Measurements from ENCODE around the gene CPN2. TPM values are rescaled to one million over a fixed set of nuclear protein-coding genes. Genes with fewer than 3 reads are reported as not detected.

CPN2 gene, protein sequence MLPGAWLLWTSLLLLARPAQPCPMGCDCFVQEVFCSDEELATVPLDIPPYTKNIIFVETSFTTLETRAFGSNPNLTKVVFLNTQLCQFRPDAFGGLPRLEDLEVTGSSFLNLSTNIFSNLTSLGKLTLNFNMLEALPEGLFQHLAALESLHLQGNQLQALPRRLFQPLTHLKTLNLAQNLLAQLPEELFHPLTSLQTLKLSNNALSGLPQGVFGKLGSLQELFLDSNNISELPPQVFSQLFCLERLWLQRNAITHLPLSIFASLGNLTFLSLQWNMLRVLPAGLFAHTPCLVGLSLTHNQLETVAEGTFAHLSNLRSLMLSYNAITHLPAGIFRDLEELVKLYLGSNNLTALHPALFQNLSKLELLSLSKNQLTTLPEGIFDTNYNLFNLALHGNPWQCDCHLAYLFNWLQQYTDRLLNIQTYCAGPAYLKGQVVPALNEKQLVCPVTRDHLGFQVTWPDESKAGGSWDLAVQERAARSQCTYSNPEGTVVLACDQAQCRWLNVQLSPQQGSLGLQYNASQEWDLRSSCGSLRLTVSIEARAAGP
- not detected for total RNA-seq

DNA sequence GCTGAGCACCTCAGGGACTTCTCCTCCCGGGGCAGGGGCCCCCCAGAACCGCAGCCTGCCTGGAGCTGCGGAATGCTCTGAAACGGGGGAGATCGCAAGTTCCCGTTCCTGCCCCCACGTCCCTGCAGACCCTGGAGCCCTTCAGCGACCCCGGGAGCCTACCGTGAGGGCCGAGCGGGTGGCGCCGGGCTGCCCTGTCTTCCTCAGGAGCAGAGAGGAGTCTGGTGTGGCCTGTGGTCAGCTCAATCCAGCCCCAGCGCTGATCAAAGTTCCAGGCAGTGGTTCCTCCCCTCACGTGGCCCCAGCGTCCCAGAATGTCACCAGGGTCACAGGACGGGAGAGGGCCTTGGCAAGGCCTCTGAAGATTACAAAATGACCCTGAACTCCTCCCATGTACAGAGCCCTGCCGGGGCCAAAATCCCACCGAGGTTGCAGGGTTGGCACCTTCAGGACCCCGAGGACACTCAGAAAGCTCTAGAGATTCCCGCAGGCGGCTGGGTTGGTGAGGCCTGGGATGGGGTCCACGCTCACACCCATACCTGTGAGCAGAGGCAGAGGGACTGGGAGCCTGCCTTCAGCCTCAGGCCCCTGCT is at the start of gene CPN2:
TSS of gene CPN2 (minus strand) at position 249 of the 593 bp plus-strand sequence. CDS start 8,626 bp downstream, outside the sequence.
- Mint-ChIP-seq H3K27ac (no peak within 1 kb of the TSS), H3K27me3 (no peaks in the 10 kb centered on the region), H3K4me1 (no peaks in the 10 kb centered on the region), H3K9me3 (no peaks in the 10 kb centered on the region), H3K36me3 (no peaks in the 10 kb centered on the region), H3K4me3 (no peak within 1 kb of the TSS)
- no peak for DNase-seq

DNA sequence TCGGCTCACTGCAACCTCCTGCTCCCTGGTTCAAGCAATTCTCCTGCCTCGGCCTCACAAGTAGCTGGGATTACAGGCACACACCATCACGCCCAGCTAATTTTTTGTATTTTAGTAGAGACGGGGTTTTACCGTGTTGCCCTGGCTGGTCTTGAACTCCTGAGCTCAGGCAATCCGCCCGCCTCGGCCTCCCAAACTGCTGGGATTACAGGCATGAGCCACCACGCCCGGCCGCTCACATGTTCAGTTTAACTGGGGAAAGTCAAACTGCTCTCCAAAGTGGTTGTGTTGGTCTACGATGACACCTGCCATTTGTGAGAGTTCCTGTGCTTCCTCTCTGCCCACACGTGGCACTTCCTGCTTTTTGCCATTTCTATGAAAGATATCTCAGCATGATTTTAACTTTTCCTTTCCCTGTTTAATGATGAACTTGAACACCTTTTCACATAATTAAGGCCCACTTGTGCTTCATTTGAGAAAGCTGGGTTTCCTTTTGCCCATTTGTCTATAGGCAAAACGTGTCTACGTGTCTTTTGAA is 48.8 kb upstream of the CPN2 start:
- no peak for DNase-seq
- Mint-ChIP-seq H3K4me3 (no peak overlapping the region), H3K27ac (peak overlapping the region; percentile 12), H3K9me3 (no peaks in the 10 kb centered on the region), H3K27me3 (no peaks in the 10 kb centered on the region), H3K4me1 (peaks cover 52% of the 10 kb centered on the region), H3K36me3 (peaks cover 2% of the 10 kb centered on the region)

DNA sequence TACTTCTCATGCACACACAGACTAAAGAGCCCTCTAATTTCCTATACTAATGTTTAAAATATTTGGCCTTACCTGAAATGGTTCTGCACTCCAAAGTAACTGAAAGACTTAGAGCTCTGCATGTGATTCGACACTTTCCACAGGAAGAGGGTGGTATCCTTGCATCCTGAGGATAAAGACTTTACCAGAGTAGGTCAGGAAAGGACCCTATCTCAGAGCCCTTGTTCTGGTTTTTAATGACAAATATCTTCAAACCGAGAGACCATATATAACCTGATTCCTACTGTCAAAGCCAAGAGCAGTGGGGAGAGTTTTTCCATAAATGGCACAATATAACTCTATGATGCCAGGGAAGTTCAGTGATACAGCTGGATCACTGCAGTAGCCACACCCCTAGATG is 48.0 kb upstream of the CPN2 start, which contains the start of gene GP5:
TSS of gene GP5 (minus strand) at position 101 of the 400 bp plus-strand sequence. CDS start 984 bp downstream, outside the sequence.
- H3K36me3 Mint-ChIP-seq = no peaks in the 10 kb centered on the region
- no peaks in the 10 kb centered on the region for H3K27me3 Mint-ChIP-seq
- H3K4me1 Mint-ChIP-seq = peaks cover 53% of the 10 kb centered on the region

GRCh38 chr3:194397757-194398312 is 46.7 kb upstream of the CPN2 start:
- Mint-ChIP-seq H3K4me1 (peaks cover 53% of the 10 kb centered on the region), H3K27me3 (no peaks in the 10 kb centered on the region), H3K4me3 (peak overlapping the region; percentile 77), H3K9me3 (peaks cover under 1% of the 10 kb centered on the region), H3K36me3 (no peaks in the 10 kb centered on the region), H3K27ac (no peak overlapping the region)
- peak; percentile 57 for DNase-seq

More for the DNA sequence above, 48.0 kb upstream of the CPN2 start, which contains the start of gene GP5:
- no peak for DNase-seq
- Mint-ChIP-seq H3K4me3 (peak within 1 kb of the TSS; percentile 77), H3K9me3 (no peaks in the 10 kb centered on the region), H3K27ac (peak within 1 kb of the TSS; percentile 12)

DNA sequence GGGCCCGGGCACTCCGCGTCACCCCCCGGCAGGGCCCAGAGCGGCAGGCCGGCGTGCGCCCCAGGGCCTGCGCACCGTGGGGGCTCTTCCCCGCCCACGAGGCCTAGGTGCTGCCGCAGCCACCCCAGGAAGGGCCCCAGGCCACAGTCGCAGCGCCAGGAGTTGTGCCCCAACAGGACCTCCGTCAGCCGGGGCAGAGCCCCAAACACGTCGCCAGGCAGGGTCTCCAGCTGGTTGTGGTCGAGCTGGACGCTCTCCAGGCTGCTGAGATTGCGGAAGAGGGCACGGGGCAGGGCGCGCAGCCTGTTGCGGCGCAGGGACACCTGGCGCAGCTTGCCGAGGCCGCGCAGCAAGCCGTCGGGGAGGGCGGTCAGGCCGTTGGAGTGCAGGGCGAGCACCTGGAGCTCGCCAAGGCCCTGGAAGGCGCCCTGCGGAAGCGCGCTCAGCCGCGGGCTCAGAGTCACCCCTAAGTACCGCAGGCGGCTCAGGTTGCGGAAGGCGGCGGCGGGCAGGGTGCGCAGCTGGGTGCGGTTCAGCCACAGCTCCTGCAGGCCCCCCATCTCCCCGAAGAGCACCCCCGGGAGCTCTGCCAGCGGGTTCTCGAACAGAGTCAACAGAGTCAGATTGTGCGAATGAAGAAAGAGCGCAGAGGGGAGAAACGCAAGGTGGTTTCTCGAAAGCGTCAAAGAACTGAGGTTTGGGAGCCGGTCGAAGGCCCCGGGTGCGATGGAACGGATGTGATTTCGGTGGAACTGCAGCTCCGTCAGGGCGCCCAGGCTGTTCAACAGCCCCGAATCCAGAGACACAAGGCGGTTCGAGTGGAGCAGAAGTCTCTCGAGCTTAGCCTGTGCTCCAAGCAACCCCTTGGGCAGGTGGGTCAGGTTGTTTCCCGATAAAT is 46.0 kb upstream of the CPN2 start:
- Mint-ChIP-seq H3K36me3 (no peaks in the 10 kb centered on the region), H3K9me3 (peaks cover 2% of the 10 kb centered on the region), H3K4me1 (peaks cover 53% of the 10 kb centered on the region), H3K27me3 (no peaks in the 10 kb centered on the region), H3K27ac (peak overlapping the region; percentile 42), H3K4me3 (peak overlapping the region; percentile 77)
- peak; percentile 53 for DNase-seq

DNA sequence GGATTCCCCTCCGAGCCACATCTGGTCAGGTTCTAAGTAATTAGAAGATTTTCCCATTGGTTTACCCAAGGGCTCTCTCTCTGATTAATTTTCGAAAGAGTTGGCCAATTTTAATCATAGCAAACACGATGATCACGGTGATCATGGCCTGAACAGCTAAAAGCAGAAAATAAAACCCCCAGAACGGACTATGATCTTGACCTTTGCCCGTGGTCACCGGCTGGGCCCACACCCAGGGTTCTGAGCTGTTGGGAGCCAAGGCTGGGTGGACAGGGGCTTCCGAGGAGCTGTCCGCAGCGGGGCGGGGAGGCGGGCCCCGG is 45.4 kb upstream of the CPN2 start:
- Mint-ChIP-seq H3K9me3 (peaks cover 2% of the 10 kb centered on the region), H3K4me3 (peak overlapping the region; percentile 65), H3K4me1 (peaks cover 53% of the 10 kb centered on the region), H3K36me3 (no peaks in the 10 kb centered on the region), H3K27ac (peak overlapping the region; percentile 81), H3K27me3 (no peaks in the 10 kb centered on the region)
- no peak for DNase-seq

GRCh38 chr3:194395778-194396538 is 44.8 kb upstream of the CPN2 start:
- peak overlapping the region; percentile 81 for H3K27ac Mint-ChIP-seq
- peak overlapping the region; percentile 65 for H3K4me3 Mint-ChIP-seq
- H3K9me3 Mint-ChIP-seq = peaks cover 4% of the 10 kb centered on the region
- H3K36me3 Mint-ChIP-seq = no peaks in the 10 kb centered on the region
- peaks cover 53% of the 10 kb centered on the region for H3K4me1 Mint-ChIP-seq
- no peaks in the 10 kb centered on the region for H3K27me3 Mint-ChIP-seq
- DNase-seq = peak; percentile 71

DNA sequence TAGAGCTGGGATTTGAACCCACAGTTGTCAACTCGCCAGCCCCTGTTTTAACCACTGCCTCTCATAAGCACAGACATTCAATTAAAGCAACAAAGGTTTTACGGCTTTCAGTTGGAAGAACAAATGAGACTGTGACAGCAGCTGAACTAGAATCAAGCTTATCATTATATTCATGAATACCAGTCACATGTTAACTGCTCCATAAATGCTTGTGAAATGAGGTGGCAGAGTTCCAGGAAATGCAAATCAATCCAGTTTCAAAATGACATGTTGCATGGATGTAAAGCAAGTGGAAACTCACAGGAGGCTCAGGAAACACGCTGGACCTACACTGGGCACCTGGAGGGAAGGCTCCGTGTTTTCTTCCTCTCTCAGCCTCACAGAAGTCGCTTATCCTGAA is 44.1 kb upstream of the CPN2 start:
- Mint-ChIP-seq H3K4me3 (peak overlapping the region; percentile 53), H3K4me1 (peaks cover 53% of the 10 kb centered on the region), H3K27ac (peak overlapping the region; percentile 74), H3K36me3 (peaks cover 3% of the 10 kb centered on the region), H3K27me3 (no peaks in the 10 kb centered on the region), H3K9me3 (peaks cover 11% of the 10 kb centered on the region)
- DNase-seq = peak; percentile 12

DNA sequence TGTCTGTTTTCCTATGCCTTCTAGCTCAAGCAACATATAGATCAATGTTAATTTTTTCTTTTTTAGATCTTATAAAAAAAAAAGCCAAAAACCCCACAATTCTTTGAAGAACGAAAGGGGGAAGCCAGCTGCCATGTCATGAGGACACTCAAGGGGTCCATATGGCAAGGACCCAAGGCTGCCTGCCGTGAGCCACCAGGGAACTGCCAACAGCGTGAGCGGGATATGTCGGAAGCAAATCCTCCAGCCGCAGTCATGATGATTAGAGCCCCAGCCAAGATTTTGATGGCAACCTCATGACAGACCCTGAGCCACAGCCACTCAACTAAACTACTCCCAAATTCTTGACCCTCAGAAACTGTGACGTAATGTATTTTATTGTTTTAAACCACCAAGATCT is 41.4 kb upstream of the CPN2 start:
- Mint-ChIP-seq H3K4me1 (peaks cover 29% of the 10 kb centered on the region), H3K36me3 (peaks cover 7% of the 10 kb centered on the region), H3K27ac (no peak overlapping the region), H3K9me3 (peaks cover 11% of the 10 kb centered on the region), H3K27me3 (no peaks in the 10 kb centered on the region), H3K4me3 (no peak overlapping the region)
- DNase-seq = no peak

DNA sequence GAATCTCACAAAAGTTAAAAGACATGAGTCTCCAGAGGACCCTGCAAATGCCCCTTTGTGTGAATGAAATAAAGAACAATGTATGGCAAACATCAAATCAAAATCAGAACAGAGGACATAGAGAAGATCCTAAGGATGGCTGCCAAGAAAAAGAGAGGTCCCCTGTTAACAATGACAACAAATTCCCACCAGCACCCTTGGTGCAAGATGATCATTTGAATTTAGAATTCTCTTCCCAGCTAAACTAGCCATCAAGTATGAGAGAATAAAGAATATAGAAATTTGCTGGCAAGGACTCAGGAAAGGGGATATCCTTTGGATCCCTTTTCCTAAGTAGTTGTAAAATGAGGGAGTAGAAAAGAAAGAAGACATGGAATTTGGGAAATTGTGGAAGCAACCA is 39.7 kb upstream of the CPN2 start:
- peaks cover 11% of the 10 kb centered on the region for H3K9me3 Mint-ChIP-seq

GRCh38 chr3:194389269-194389668 is 38.1 kb upstream of the CPN2 start:
- H3K27me3 Mint-ChIP-seq = no peaks in the 10 kb centered on the region
- H3K27ac Mint-ChIP-seq = no peak overlapping the region
- no peak for DNase-seq
- H3K4me3 Mint-ChIP-seq = no peak overlapping the region
- no peaks in the 10 kb centered on the region for H3K4me1 Mint-ChIP-seq
- peaks cover 7% of the 10 kb centered on the region for H3K36me3 Mint-ChIP-seq
- peaks cover 11% of the 10 kb centered on the region for H3K9me3 Mint-ChIP-seq

More for the DNA sequence above, 39.7 kb upstream of the CPN2 start:
- Mint-ChIP-seq H3K27me3 (no peaks in the 10 kb centered on the region), H3K36me3 (peaks cover 7% of the 10 kb centered on the region), H3K4me3 (no peak overlapping the region), H3K4me1 (peaks cover 14% of the 10 kb centered on the region), H3K27ac (no peak overlapping the region)
- DNase-seq = no peak

DNA sequence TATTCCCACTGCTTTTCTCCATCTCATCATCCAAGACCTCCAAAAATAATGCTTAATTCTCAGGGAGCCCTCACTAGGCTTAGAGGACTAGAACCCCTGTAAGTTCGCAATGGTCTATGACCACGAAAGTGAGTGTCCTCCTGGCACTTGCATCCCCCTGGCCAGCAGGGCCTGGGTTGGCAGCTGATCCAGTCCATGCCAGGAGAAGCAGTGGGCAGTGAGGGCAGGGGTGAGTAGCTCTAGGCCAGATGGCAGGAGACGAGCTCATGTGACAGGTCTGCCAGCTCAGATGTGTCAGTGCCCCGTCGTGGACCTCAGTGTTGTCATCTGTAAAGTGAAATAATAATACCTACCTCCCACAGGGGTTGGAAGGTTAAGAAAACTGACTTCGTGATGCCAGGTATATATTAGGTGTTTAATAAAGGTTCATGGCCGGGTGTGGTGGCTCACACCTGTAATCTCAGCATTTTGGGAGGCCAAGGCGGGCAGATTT is 36.8 kb upstream of the CPN2 start:
- no peak overlapping the region for H3K4me3 Mint-ChIP-seq
- H3K36me3 Mint-ChIP-seq = peaks cover 7% of the 10 kb centered on the region
- no peaks in the 10 kb centered on the region for H3K27me3 Mint-ChIP-seq
- H3K27ac Mint-ChIP-seq = no peak overlapping the region
- H3K4me1 Mint-ChIP-seq = no peaks in the 10 kb centered on the region
- no peak for DNase-seq
- H3K9me3 Mint-ChIP-seq = peaks cover 11% of the 10 kb centered on the region

GRCh38 chr3:194387276-194387675 is 36.1 kb upstream of the CPN2 start:
- no peak overlapping the region for H3K27ac Mint-ChIP-seq
- H3K4me3 Mint-ChIP-seq = no peak overlapping the region
- no peak for DNase-seq
- H3K36me3 Mint-ChIP-seq = peaks cover 7% of the 10 kb centered on the region
- peaks cover 9% of the 10 kb centered on the region for H3K9me3 Mint-ChIP-seq
- no peaks in the 10 kb centered on the region for H3K4me1 Mint-ChIP-seq
- no peaks in the 10 kb centered on the region for H3K27me3 Mint-ChIP-seq
